PFSK-1 (cell line): ENCODE results near the gene TCF4.

Experiments
- FOXP2 ChIP-seq: optimal IDR thresholded peaks from 2 replicates; pipeline ENCODE3; 2011; ENCODE audit warnings: borderline replicate concordance, control low read depth, inconsistent platforms; ENCODE audit not compliant: insufficient read depth; ENCODE audit errors: extremely low read length, extremely low read depth
- POLR2AphosphoS5 ChIP-seq: IDR thresholded peaks from 2 replicates; pipeline ENCODE4 v1.6.1; 2012; ENCODE audit warnings: low read depth, mild to moderate bottlenecking, control low read depth, low read length, moderate library complexity
- REST ChIP-seq, 2 experiments: IDR thresholded peaks; 2 replicates each; pipeline versions ENCODE4 v1.6.1 to v1.8.0; 2011 to 2012; ENCODE audit warnings: low read depth in 2 of 2, low read length in 2 of 2, control low read depth in 1 of 2, inconsistent platforms in 1 of 2, mild to moderate bottlenecking in 1 of 2, moderate library complexity in 1 of 2; ENCODE audit not compliant: insufficient read depth in 1 of 2
- SIN3A ChIP-seq: IDR thresholded peaks from 2 replicates; pipeline ENCODE4 v1.6.1; 2012; ENCODE audit warnings: mild to moderate bottlenecking, low read length, moderate library complexity, borderline replicate concordance; ENCODE audit not compliant: insufficient read depth
- TAF1 ChIP-seq: IDR thresholded peaks from 2 replicates; pipeline ENCODE4 v1.6.1; 2012; ENCODE audit warnings: low read length, control low read depth, borderline replicate concordance; ENCODE audit not compliant: insufficient read depth

Gene TCF4

GRCh38 chr18:55369346-55369745, 218.6 kb downstream of the TCF4 start:
- TF ChIP-seq SIN3A (no peak), FOXP2 (no peak), REST (IDR thresholded peaks at IDR 0.05; ENCODE audit: insufficient read depth in 1 of 2, low read depth in 2 of 2, low read length in 2 of 2) (no peak), POLR2AphosphoS5 (no peak), TAF1 (no peak)

GRCh38 chr18:55365342-55365741, 222.7 kb downstream of the TCF4 start:
- no peak for TF ChIP-seq SIN3A
- TF ChIP-seq REST (IDR thresholded peaks at IDR 0.05; ENCODE audit: insufficient read depth in 1 of 2, low read depth in 2 of 2, low read length in 2 of 2), result no peak
- no peak for TF ChIP-seq POLR2AphosphoS5

- no peak for TF ChIP-seq FOXP2
- no peak for TF ChIP-seq TAF1
- no peak for TF ChIP-seq POLR2AphosphoS5
- no peak for TF ChIP-seq SIN3A
- no peak for TF ChIP-seq REST (IDR thresholded peaks at IDR 0.05; ENCODE audit: insufficient read depth in 1 of 2, low read depth in 2 of 2, low read length in 2 of 2)
Observed at GRCh38 chr18:55362303-55362702, 225.7 kb downstream of the TCF4 start.

- TF ChIP-seq TAF1 (no peak), SIN3A (no peak)
Observed at GRCh38 chr18:55361492-55362250, 226.3 kb downstream of the TCF4 start.

- no peak for TF ChIP-seq POLR2AphosphoS5
- TF ChIP-seq REST (IDR thresholded peaks at IDR 0.05; ENCODE audit: insufficient read depth in 1 of 2, low read depth in 2 of 2, low read length in 2 of 2), result no peak
- no peak for TF ChIP-seq FOXP2
- no peak for TF ChIP-seq SIN3A
Observed at GRCh38 chr18:55360061-55360460, 227.9 kb downstream of the TCF4 start.
